ENCODE measurements around the gene SLC6A4.

SLC6A4 gene

GRCh38 chr17:30199600-30199999 is 35.9 kb downstream of the SLC6A4 start:
- in situ Hi-C loops (cut with HindIII; ENCODE audit: low pct_ligation_motif_present, low pct_unique_long_range_greater_than_20kb, low sequenced_read_pairs), result no loop called here
- DNase-seq, result no peak

GRCh38 chr17:30197416-30197815 is 38.1 kb downstream of the SLC6A4 start:
- in situ Hi-C loops (cut with HindIII; ENCODE audit: low pct_ligation_motif_present, low pct_unique_long_range_greater_than_20kb, low sequenced_read_pairs), result no loop called here
- no peak for DNase-seq

DNA sequence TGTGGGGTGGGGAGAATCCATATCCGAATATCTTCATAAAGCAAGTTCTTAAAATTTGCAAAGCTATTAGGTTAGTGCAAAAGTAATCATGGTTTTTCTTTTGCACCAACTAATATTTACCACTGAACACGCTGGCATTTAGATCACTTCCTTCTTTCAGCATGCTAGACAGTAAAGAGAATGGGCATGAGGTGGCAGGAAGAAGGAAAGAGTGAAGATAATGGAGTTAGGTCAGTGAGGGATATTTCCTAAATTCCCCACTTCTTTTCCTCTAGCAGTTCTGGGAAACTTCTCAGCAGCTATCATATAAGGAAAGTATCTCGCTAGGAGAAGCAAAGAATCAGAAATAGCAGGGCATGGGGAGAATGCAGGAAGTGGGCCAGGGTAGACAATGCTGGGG is 39.0 kb downstream of the SLC6A4 start:
- in situ Hi-C loops (cut with HindIII; ENCODE audit: low pct_ligation_motif_present, low pct_unique_long_range_greater_than_20kb, low sequenced_read_pairs), result no loop called here

DNA sequence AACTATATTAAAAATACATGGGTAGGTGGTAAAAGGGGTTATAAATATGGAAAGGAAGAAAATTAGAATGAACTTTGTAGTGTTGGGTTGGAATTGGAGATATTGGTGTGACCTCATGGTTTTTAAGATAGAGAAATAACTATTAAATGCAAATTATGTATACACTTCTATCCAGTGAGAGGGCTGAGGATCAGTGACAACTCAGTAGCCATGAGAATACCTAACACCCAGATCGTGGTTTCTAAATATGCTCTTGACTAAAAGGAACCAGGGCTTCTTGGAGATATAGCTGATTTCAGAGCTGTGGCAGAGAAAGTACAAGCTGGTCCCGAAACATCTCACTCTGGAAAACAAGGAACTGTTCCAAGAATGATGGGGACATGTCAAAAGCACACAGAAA is 44.4 kb downstream of the SLC6A4 start:
- DNase-seq, result no peak
- in situ Hi-C loops (cut with HindIII; ENCODE audit: low pct_ligation_motif_present, low pct_unique_long_range_greater_than_20kb, low sequenced_read_pairs), result no loop called here

More for the DNA sequence above, 39.0 kb downstream of the SLC6A4 start:
- DNase-seq, result no peak

DNA sequence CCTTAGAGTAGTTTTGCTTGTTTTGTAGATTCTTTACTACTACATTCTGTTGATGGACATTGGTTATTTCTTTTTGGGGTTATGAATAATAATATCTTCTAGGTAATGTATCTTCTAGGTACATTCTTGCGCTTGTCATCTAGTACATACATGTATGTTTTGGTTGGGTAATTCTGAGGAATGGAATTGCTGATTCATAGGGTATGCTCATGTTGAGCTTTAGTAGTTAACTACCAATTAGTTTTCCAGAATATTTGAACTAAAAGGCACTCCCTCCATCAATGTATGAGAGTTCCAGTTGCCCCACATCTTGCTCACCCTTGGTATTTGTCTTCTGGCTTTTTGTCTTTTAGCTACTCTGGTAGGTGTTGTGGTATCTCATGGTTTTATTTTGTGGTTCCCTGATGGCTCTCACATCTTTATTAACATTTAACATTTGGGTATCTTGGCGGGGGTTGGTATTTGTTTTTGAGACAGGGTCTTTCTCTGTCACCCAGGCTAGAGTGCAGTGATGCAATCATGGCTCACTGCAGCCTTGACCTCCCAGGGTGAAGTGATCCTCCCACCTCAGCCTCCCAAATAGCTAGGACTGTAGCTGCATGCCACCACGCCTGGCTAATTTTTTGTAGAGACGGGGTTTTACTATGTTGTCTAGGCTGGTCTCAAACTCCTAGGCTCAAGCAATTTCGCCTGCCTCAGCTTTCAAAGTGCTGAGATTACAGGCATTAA is 47.1 kb downstream of the SLC6A4 start:
- peak; percentile 47 for DNase-seq
- in situ Hi-C loops (cut with HindIII; ENCODE audit: low pct_ligation_motif_present, low pct_unique_long_range_greater_than_20kb, low sequenced_read_pairs), result no loop called here

GRCh38 chr17:30187573-30187972 is 47.9 kb downstream of the SLC6A4 start:
- no peak for DNase-seq
- in situ Hi-C loops (cut with HindIII; ENCODE audit: low pct_ligation_motif_present, low pct_unique_long_range_greater_than_20kb, low sequenced_read_pairs), result no loop called here

DNA sequence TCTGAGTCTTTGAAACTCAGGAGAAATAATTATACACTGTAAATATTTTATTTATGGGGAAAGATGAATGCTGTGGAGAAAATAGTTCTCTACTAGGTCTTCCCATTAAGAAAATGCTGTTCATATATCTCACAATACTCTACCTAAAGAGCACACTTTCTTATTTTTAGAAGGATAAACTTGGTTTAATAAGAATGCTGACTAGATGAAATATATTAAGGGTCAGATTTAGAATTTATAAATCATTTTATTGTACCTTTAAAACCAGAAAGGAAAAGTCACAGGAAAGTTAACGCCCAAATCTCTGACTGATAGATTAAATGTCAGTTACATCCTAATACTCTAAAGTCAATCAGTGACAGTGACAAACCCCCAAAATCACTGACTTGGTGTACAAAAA is 48.7 kb downstream of the SLC6A4 start:
- in situ Hi-C loops (cut with HindIII; ENCODE audit: low pct_ligation_motif_present, low pct_unique_long_range_greater_than_20kb, low sequenced_read_pairs), result no loop called here
- DNase-seq, result no peak

DNA sequence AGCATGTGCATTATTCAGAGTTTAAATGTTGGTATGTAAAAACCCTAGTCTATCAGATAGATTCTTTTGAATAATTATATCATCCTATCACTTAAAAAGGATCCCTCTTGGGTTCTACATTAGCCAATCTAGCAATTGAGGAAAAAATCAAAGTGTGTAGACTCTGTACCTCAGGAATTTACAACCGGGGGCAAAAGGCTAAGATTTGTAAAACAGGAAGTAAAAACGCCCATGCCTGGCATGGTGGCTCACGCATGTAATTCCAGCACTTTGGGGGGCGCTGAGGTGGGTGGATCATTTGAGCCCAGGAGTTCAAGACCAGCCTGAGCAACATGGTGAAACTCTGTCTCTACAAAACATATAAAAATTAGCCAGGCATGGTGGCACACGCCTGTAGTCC is 58.6 kb downstream of the SLC6A4 start:
- in situ Hi-C loops (cut with HindIII; ENCODE audit: low pct_ligation_motif_present, low pct_unique_long_range_greater_than_20kb, low sequenced_read_pairs), result no loop called here

GRCh38 chr17:30174556-30174955 is 60.9 kb downstream of the SLC6A4 start:
- in situ Hi-C loops (cut with HindIII; ENCODE audit: low pct_ligation_motif_present, low pct_unique_long_range_greater_than_20kb, low sequenced_read_pairs), result no loop called here
- no peak for DNase-seq

More for the DNA sequence above, 58.6 kb downstream of the SLC6A4 start:
- DNase-seq, result no peak

DNA sequence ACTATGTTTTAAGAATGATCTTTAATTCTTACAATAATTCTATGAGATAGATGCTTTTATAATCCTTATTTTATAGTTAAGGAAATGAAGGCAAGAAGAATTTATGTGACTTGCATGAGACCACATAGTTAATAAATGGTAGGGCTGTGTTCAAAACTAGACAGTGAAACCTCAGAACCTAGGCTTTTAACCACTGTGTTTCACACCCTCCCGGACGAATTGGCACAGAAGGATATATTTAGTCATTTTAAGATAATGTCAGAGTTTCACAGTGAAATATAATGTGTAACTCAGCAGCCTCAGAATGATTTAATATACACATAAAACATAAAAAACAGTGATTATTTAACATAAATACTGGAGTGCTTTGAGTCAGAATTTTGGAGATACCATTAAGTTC is 61.8 kb downstream of the SLC6A4 start:
- peak; percentile 71 for DNase-seq
- in situ Hi-C loops (cut with HindIII; ENCODE audit: low pct_ligation_motif_present, low pct_unique_long_range_greater_than_20kb, low sequenced_read_pairs), result no loop called here

- no peak for DNase-seq
- in situ Hi-C loops (cut with HindIII; ENCODE audit: low pct_ligation_motif_present, low pct_unique_long_range_greater_than_20kb, low sequenced_read_pairs), result no loop called here
Measured at GRCh38 chr17:30172560-30172959, 62.9 kb downstream of the SLC6A4 start.

- DNase-seq, result no peak
- in situ Hi-C loops (cut with HindIII; ENCODE audit: low pct_ligation_motif_present, low pct_unique_long_range_greater_than_20kb, low sequenced_read_pairs), result no loop called here
Measured at GRCh38 chr17:30170415-30170987, 65.0 kb downstream of the SLC6A4 start.

DNA sequence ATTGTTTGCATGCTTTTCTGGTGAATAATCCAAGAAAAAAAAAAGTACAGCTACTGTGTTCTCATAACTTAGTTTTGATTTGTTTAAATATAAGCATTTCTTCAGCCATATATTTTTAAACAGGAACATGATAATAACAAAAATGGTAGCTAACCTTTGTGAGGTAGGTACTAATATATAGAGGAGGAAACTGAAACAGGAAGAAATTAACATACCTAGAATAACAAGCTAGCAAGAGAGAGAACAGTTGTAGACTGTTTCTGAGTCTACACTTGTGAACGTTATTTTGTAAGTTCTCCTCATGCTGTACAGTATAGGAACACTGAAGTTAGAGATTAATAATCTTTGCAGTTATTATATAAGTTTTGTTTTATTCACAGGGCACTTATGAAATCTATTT is 69.5 kb downstream of the SLC6A4 start:
- no peak for DNase-seq
- in situ Hi-C loops (cut with HindIII; ENCODE audit: low pct_ligation_motif_present, low pct_unique_long_range_greater_than_20kb, low sequenced_read_pairs), result no loop called here

DNA sequence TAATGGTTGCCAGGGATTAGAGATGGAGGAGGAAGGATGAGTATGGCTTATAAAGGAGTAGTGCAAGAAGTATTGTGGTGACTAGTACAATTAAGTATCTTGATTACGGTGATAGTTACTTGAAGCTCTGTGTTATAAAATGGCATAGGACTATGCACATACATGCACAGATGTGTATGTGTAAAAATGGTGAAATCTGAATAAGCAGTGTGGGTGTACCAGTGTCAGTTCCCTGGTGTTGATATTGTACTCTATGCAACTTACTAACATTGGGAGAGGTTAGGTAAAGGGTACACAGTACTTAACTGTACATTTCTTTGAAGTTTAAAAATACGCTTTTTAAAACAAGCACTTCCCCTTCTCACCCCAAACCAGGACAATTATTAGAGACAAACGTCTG is 70.3 kb downstream of the SLC6A4 start:
- in situ Hi-C loops (cut with HindIII; ENCODE audit: low pct_ligation_motif_present, low pct_unique_long_range_greater_than_20kb, low sequenced_read_pairs), result no loop called here
- no peak for DNase-seq

DNA sequence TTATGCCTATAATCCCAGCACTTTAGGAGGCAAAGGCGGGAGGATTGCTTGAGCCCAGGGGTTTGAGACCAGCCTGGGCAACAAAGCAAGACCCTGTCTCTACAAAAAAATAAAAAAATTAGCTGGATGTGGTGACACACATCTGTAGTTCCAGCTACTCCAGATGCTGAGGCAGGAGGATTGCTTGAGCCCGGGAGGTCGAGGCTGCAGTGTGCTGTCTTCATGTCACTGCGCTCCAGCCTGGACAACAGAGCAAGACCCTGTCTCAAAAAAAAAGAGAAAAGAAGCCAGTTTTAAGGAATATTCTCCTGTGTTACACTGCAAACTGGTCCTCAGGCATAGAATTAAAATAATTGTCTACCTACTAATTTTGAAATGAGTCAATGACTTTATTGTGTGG is 71.0 kb downstream of the SLC6A4 start:
- no peak for DNase-seq
- in situ Hi-C loops (cut with HindIII; ENCODE audit: low pct_ligation_motif_present, low pct_unique_long_range_greater_than_20kb, low sequenced_read_pairs), result no loop called here

DNA sequence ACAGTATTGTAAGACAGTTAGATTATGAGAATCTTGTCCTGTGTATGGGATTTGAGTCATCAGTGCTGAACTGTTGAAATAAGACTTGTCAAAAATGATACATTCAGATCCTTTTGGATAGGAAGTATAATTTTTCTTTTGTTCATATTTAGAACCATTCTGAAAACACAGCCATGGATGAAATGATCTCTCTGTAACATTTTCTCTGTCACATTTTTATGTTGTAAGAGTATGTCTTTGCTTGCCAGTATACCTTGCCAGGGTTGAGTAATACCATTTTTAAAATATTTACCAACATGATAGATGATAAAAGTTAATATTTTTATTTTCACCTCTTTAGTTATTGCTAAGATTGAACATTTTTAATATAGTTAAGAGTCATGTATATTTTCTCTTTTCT is 73.9 kb downstream of the SLC6A4 start:
- in situ Hi-C loops (cut with HindIII; ENCODE audit: low pct_ligation_motif_present, low pct_unique_long_range_greater_than_20kb, low sequenced_read_pairs), result no loop called here
- DNase-seq, result no peak

DNA sequence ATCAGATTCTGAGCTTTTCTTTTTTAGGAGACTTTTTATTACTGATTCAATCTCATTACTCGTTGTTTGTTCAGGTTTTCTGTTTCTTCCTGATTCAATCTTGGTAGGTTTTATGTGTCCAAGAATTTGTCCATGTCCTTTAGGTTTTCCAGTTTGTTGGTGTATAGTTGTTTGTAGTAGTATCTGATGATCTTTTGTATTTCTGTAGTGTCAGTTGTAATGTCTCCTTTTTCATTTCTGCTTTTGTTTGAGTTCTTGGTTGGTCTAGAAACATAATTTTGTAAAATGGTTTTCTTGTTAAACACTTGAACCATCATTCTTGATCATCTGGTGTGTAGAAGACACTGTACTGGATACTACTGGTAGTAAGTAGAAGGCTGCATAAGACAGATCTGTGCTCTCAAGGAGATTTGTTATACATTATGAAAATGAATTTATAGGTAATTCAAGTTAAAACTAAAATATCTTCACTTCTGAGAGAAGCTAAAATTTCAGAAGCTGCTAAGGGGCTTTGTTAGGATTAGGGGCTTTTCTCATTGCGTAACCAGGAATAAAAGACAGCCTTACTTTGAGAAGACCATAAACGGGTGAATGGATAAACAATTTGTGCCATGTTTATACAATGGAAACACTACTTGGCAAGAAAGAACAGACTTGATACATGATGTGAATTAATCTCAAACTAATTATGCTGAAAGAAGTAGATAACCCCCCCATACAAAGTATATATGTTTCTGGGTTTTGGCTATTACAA is 74.9 kb downstream of the SLC6A4 start:
- peak; percentile 14 for DNase-seq
- in situ Hi-C loops (cut with HindIII; ENCODE audit: low pct_ligation_motif_present, low pct_unique_long_range_greater_than_20kb, low sequenced_read_pairs), result no loop called here

- DNase-seq, result no peak
- in situ Hi-C loops (cut with HindIII; ENCODE audit: low pct_ligation_motif_present, low pct_unique_long_range_greater_than_20kb, low sequenced_read_pairs), result no loop called here
Measured at GRCh38 chr17:30158896-30159625, 76.4 kb downstream of the SLC6A4 start.

- no peak for DNase-seq
- in situ Hi-C loops (cut with HindIII; ENCODE audit: low pct_ligation_motif_present, low pct_unique_long_range_greater_than_20kb, low sequenced_read_pairs), result no loop called here
Measured at GRCh38 chr17:30155389-30155788, 80.1 kb downstream of the SLC6A4 start.

Data from ACHN (cell line).